ENCODE measurements around the gene TBP.
"Not testable (repeated sequence)": the region's sequence is repeated elsewhere in the genome, so short reads cannot be mapped to it uniquely, and the experiment has no call there.

Gene TBP

DNA sequence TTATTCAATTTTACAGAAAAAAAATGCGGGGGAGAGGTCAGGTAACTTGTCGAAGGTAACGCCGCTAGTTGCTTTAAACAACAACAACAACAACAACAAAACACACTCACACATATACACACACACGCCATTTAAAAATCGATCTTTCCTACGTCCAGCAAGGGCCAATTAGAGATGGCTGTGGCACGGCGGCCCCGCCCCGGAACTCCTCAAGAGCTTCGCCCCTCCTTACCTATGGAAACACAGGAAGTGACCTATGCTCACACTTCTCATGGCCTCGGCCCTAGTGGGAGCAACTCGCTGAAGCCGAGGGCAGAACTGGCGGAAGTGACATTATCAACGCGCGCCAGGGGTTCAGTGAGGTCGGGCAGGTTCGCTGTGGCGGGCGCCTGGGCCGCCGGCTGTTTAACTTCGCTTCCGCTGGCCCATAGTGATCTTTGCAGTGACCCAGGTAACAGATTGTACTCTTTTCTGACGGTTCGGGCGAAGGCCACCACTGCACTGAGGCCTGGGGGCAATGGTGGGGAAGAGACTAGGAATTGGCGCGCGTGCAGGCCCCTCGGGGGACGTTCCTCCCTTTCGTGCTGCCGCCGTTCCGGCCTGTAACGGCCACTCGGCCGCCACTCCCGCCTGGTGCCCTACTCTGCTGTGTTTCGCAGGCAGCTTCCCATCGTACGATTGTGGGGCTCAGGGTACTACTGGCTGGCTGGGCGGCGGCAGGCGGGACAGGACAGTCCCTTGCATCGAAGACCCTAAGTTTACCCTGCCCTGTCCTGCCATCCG, at the start of gene TBP:
TBP (plus strand) TSS at position 357 of the 783 bp plus-strand sequence. CDS start 2,661 bp downstream, outside the sequence.
- Mint-ChIP-seq H3K27ac (no peak within 1 kb of the TSS), H3K4me1 (no peaks in the 10 kb centered on the region), H3K36me3 (ENCODE audit: low read depth) (peaks cover 24% of the 10 kb centered on the region), H3K9me3 (no peaks in the 10 kb centered on the region), H3K27me3 (ENCODE audit: low read depth, poor library complexity) (no peaks in the 10 kb centered on the region), H3K4me3 (no peak within 1 kb of the TSS)
- DNase-seq, result peak; percentile 95
- no peak for TF ChIP-seq CTCF (IDR thresholded peaks at IDR 0.05)

DNA sequence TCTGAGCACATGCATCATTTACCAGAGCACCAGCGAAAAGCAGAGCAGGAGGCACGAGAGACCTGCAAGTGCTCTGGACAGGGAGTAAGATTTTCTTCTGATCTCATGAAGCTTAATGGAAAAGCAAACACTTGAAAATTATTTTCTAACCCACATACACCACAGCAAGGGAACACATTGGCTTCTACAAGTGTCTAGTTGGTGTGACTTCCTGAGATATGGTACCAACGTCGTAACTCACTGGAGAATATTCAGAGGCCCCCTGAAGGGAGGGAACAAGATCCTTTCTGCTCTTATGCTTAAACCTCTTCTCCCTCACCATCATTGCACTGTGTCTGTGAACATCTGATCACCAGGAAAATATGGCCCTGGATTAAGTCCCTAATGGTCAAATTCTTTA, 49.7 kb upstream of the TBP start:
- H3K36me3 Mint-ChIP-seq (ENCODE audit: low read depth), result peaks cover 18% of the 10 kb centered on the region
- no peak overlapping the region for H3K27ac Mint-ChIP-seq
- DNase-seq, result no peak
- peaks cover 38% of the 10 kb centered on the region for H3K9me3 Mint-ChIP-seq
- TF ChIP-seq CTCF (IDR thresholded peaks at IDR 0.05), result no peak
- peaks cover 6% of the 10 kb centered on the region for H3K27me3 Mint-ChIP-seq (ENCODE audit: low read depth, poor library complexity)
- no peak overlapping the region for H3K4me3 Mint-ChIP-seq
- H3K4me1 Mint-ChIP-seq, result peaks cover 5% of the 10 kb centered on the region

DNA sequence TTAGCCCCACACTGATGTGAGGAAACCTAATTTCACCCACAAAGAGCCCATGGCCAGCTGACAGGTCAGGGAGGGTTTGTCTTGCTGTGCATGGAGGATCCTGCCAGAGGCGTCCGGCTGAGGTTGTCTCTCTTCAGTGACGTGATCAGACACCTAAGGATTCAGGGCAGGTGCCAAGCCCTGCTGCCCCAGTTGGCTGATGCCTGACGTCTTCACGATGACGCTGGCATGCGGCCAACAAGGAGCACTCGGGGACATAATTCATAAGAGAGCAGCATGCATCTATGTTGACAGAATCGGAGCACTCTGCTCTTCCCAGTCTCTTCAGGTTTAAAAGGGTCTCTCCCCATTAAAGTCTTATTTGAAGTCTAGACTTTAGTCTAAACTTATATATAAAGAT, 48.9 kb upstream of the TBP start:
- no peak for DNase-seq
- TF ChIP-seq CTCF (IDR thresholded peaks at IDR 0.05), result no peak
- peaks cover 18% of the 10 kb centered on the region for H3K36me3 Mint-ChIP-seq (ENCODE audit: low read depth)
- no peak overlapping the region for H3K4me3 Mint-ChIP-seq
- H3K27me3 Mint-ChIP-seq (ENCODE audit: low read depth, poor library complexity), result peaks cover 6% of the 10 kb centered on the region
- H3K9me3 Mint-ChIP-seq, result peaks cover 32% of the 10 kb centered on the region
- no peak overlapping the region for H3K27ac Mint-ChIP-seq
- H3K4me1 Mint-ChIP-seq, result peaks cover 5% of the 10 kb centered on the region

DNA sequence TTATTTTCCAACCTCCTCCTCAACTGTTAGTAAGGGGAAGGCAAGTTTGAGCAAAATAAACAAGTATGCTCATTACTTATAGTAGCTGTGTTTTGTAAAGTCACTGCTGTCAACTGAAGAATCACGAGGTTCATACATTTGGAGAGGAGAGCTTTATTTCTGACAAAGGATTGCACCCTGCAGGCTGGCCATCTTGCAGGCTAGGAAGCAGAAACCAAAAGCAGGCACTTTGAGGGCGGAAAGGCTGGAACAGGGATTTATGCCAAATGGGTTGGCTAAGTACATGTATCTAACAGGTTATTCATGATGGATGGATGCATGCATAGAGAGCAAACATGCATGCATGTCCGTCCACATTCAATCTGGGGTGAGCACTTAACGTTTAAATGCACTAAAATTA, 47.7 kb upstream of the TBP start:
- Mint-ChIP-seq H3K27me3 (ENCODE audit: low read depth, poor library complexity) (peaks cover 6% of the 10 kb centered on the region), H3K9me3 (peaks cover 21% of the 10 kb centered on the region), H3K4me3 (no peak overlapping the region), H3K27ac (no peak overlapping the region), H3K4me1 (peaks cover 10% of the 10 kb centered on the region), H3K36me3 (ENCODE audit: low read depth) (peaks cover 15% of the 10 kb centered on the region)
- no peak for TF ChIP-seq CTCF (IDR thresholded peaks at IDR 0.05)
- no peak for DNase-seq

DNA sequence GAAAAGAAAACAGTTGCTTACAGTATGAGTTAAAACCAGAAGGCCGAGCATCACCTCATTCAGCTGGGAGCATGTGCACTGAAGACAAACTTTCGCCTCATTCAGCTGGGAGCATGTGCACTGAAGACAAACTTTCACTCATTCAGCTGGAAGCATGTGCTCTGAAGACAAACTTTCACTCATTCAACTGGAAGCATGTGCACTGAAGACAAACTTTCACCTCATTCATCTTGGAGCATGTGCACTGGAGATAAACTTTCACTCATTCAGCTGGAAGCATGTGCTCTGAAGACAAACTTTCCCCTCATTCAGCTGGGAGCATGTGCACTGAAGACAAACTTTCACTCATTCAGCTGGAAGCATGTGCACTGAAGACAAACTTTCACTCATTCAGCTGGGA, 46.4 kb upstream of the TBP start:
- H3K9me3 Mint-ChIP-seq; H3K27me3 Mint-ChIP-seq (ENCODE audit: low read depth, poor library complexity); H3K36me3 Mint-ChIP-seq (ENCODE audit: low read depth); H3K4me1 Mint-ChIP-seq; H3K27ac Mint-ChIP-seq; H3K4me3 Mint-ChIP-seq; DNase-seq: not testable (repeated sequence)

- H3K4me3 Mint-ChIP-seq; H3K36me3 Mint-ChIP-seq (ENCODE audit: low read depth); H3K27me3 Mint-ChIP-seq (ENCODE audit: low read depth, poor library complexity); DNase-seq; H3K9me3 Mint-ChIP-seq; H3K4me1 Mint-ChIP-seq; H3K27ac Mint-ChIP-seq: not testable (repeated sequence)
Measured at GRCh38 chr6:170508275-170508674, 45.9 kb upstream of the TBP start.

DNA sequence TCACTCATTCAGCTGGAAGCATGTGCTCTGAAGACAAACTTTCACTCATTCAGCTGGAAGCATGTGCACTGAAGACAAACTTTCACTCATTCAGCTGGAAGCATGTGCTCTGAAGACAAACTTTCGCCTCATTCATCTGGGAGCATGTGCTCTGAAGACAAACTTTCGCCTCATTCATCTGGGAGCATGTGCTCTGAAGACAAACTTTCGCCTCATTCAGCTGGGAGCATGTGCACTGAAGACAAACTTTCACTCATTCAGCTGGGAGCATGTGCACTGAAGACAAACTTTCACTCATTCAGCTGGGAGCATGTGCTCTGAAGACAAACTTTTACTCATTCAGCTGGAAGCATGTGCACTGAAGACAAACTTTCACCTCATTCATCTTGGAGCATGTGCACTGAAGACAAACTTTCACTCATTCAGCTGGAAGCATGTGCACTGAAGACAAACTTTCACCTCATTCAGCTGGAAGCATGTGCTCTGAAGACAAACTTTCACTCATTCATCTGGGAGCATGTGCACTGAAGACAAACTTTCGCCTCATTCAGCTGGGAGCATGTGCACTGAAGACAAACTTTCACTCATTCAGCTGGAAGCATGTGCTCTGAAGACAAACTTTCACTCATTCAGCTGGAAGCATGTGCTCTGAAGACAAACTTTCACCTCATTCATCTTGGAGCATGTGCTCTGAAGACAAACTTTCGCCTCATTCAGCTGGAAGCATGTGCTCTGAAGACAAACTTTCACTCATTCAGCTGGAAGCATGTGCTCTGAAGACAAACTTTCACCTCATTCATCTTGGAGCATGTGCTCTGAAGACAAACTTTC, 45.1 kb upstream of the TBP start:
- H3K9me3 Mint-ChIP-seq, result peaks cover 10% of the 10 kb centered on the region
- not testable (repeated sequence) for H3K4me1 Mint-ChIP-seq; H3K27ac Mint-ChIP-seq; H3K36me3 Mint-ChIP-seq (ENCODE audit: low read depth); H3K4me3 Mint-ChIP-seq; H3K27me3 Mint-ChIP-seq (ENCODE audit: low read depth, poor library complexity); DNase-seq

All from nephron progenitor cell (in vitro differentiated cells).